Activated CD8-positive, alpha-beta memory T cell treated with anti-CD3 and anti-CD28 coated beads, Interleukin-2, amount 50 U/mL, for 4 hours (primary cell): ENCODE data around the gene VENTX.

Experiments used
- DNase-seq: peaks from one replicate; pipeline ENCODE4 v3.0.0-alpha.2; 2020

Gene VENTX

DNA sequence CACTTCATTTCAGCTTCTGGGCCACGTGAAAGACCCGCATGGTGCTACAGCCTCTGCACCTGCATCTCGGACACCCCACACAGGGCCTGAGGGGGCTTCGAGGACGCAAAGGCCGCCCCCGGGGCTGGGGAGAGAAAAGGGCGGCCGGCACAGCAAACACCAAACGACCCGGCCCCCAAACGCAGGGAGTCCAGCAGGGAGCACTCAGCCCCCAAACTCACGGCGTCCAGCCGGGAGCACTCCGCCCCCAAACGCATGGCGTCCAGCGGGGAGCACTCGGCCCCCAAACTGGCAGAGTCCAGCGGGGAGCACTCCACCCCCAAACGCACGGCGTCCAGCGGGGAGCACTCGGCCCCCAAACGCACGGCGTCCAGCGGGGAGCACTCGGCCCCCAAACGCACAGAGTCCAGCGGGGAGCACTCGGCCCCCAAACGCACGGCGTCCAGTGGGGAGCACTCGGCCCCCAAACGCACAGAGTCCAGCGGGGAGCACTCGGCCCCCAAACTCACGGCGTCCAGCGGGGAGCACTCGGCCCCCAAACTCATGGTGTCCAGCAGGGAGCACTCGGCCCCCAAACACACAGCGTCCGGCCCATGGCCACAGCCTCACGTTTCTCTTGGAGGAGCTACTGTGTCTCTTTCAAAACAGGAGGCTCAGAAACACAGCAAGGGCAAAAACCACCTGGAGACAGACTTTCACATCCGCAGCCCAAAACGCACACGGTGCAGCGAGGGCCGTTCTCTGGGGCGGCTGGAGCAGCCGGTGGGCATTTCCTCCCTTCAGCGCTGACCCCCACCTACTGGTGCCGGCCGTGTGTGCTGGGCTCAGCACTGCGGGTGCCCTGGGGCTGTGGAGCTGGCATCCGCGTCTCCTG lies 34.6 kb upstream of the VENTX start:
- DNase-seq = no peak

DNA sequence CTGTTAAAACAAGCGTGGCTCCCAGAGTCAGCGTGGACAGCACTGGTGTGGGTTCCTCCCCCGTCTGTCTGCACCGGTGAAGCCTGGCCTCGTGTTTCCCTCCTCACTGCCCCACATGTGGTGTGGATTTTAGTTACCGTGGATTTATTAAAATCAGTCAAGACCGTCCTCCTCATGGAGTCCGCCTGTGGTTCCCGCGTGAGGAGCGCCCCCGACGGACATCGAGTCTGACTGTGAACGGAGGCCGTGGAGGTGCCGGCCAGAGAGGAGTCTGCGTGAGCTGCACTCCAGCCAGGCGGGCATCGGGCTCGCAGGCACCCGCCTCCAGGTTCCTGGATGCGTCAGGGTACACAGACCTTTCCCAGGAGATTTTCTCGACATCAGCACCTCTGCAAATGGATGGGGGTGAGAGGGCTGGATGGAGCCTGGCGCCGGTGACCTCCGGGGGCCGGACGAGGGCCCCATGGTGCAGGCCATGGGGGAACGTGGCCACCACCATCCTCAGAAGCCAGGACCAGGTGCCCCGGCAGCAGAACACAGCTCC lies 33.9 kb upstream of the VENTX start:
- no peak for DNase-seq

DNA sequence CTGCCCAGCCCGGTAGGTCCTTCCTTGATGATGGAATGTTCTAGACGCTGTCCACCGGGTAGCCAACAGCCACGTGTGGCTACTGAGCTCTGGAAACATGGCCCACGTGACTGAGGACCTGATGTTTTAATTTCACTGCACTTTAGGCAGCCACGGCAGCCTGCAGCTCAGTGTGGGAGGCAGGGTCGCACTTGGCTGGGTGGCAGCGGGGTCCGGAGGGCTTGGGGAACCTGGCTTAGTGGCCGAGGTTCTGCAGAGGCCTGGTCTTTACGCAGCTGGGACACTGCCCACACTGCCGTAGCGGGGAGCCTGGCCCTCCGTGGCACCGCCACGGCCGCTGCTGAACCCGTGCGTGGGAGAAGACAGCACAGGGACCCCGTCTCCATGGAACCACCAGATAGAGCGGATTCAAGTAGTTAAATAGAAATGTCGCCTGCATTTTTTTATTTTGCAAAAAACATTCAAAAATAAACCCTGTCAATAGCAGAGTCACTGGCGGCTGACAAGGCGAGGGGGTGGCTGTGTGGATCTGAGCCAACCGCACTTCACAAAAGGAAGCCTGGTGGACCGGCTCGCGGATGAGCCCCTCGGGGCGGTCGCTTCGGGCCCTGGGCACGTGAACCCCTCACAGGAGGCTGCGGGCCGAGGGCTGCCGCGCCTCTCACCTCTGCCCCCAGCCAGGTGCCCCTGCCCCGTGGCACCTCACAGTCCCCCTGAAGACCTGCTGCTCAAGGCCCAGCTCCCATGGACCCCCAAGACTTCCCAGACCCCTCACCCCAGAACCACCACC lies 33.2 kb upstream of the VENTX start:
- no peak for DNase-seq

DNA sequence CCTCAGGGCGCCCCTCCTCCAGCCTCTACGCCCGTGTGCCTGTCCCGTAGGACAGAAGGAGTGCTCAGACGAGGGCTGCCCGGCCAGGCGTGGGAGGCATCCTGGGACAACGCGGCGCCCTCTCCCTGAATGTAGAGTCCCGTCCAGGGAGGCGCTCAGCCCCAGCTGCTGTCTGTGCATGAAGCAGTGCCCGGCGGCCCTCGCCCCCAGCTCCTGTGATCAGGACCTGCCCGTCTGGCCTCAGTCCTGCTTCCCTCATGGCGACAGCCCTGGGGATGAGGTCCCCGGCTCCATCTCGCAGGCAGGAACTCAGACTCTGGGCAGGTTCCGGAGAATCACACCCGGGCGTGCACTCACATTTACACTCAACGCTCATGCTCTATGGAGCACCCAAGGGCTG lies 32.5 kb upstream of the VENTX start:
- no peak for DNase-seq

DNA sequence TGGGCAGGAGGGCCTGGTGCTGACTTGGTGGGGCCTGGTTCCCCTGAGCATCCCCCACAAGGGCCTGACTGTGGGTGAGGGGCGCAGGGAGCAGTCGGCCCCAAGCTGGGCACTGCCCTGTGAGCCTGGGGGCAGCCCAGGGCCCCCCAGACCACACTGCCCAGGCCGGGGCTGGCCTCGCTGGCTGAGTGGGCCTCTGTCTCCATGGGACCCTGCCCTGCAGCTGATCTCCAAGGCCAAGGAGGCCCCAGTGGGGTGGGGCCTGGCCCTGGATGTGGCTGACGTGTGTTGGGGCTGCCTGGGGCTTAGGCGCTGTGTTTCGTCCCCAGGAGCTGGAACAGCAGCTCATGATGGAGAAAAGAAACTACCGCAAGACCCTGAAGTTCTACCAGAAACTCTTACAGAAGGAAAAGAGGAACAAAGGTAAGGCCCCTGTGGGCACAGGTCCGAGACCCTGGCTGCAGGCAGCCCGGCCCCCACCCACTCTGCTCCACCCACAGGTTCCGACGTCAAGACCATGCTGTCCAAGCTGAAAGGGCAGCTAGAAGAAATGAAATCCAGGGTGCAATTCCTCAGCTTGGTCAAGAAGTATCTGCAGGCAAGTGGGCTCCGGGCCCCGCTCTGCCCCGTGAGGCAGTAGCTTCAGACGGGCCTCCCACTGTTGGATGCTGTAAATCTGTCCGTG lies 31.2 kb upstream of the VENTX start:
- DNase-seq = no peak

DNA sequence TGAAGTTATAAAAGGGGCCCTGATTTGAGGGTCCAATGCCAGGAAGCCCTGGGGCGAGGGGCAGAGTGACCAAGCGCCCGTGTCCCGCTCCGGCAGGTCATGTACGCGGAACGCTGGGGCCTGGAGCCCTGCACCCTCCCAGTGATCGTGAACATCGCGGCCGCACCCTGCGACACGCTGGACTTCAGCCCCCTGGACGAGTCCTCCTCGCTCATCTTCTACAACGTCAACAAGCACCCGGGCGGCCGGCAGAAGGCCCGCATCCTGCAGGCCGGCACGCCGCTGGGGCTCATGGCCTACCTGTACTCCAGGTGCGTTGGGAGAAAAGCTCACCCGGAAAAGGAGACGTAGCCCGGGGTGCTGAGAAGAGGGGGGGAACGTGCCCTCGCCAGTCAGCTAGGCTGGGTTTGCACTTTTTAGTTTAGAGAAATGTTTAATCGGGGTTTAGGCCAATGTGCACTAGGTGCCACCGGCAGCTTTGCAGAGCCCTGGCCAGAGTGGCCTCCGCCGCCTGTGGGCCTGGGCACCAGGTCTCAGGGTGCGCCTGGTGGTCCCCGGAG lies 30.5 kb upstream of the VENTX start:
- DNase-seq = no peak

DNA sequence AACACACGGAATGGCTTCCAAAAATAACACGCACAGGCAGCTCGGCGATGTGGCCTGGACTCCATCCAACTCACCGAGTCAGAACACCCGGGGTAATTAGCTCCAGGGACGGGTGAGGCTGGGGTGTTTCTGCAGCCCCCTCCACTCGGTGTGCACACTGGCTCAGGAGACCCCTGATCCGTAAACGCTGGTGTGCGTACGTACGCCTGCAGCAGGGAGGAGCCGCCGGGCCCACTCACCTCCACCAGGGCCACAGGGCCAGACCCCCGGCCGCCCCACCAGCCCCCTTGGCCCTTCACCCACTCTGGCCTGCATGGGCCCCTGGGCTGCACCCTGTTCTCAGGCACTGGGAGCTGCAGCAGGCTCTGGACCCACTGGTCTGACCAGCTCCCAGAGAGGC lies 30.0 kb upstream of the VENTX start:
- no peak for DNase-seq

DNA sequence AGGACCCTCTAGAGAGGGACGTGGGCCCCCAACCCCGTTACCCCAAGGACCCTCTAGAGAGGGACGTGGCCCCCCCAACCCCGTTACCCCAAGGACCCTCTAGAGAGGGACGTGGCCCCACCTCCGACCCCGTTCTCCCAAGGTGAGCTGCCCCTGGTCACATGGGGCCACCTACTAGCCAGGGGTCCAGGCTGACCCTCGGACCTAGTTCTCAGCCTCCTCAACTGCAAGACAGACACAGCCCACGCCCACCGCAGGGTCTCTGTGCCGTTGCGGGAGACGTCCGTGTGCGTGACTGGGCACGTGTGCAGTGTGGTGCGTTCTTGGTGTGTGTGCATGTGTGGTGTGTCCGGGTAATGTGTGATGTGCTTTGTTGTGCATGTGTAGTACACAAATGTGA lies 29.2 kb upstream of the VENTX start:
- no peak for DNase-seq

DNA sequence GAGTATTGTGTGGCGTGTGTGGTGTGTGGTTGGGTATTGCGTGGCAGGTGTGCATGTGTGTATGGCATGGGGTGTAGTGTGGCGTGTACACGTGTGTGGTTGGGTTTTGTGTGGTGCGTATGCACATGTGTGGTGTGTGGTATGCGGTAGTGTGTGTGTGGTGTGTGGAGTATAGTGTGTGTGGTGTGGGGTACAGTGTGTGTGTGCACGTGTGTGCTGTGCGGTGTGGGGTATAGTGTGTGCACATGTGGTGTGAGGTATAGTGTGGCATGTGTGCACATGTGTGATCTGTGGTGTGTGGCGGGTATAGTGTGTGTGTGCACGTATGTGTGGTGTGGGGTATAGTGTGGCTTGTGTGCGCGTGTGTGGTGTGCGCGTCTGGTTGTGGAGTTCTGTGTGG lies 28.5 kb upstream of the VENTX start:
- DNase-seq = no peak

DNA sequence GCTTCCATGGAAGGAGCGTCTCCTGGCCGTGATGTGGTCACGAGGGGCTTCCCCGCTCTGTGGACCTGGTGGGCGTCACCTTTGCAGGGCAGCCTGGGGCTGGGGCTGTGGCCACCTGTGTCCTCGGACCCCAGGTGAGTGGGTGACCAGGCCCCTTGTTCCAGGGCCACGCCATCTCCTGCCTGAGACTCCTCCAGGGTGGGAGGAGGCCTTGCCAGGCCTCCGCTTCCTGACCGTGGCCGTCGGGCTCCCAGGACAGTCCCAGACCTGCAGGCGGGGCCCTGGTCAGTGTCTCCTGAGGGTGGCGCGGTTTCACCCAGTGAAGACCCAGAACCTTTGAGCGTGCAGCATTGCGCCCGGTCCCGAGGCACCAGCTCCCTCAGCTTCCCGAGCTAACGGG lies 28.0 kb upstream of the VENTX start:
- DNase-seq = no peak

DNA sequence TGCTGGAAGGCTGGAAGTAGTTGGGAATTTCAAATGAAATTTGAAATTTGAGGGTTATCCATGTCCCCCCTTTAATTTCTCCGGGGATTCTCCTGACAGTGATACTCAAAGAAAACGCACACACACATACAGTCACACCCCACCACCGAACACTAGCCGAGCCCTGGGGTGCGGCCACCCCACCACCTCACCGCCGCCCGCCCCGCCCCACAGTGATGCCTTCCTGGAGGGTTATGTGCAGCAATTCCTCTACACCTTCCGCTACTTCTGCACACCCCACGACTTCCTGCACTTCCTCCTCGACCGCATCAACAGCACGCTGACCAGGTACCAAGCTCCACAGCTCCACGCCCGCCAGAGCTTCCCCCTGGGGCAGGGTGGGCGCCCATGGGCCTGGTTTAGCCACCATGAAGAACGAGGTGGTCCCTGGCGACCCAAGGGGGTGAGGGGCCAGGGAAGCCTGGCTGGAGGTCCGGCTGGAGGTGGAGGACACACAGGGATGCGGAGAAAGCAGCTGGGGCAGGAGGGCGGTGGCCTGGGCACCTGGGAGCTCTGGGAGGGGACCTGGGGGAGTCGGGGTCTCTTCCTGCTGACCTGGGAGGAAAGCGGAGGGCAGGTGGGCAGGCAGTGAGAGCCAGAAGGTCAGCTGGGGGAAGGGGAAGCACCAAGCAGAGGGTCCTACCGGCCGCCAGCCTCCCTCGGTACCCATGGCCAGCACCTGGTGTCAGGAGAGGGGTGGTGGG lies 27.1 kb upstream of the VENTX start:
- no peak for DNase-seq

DNA sequence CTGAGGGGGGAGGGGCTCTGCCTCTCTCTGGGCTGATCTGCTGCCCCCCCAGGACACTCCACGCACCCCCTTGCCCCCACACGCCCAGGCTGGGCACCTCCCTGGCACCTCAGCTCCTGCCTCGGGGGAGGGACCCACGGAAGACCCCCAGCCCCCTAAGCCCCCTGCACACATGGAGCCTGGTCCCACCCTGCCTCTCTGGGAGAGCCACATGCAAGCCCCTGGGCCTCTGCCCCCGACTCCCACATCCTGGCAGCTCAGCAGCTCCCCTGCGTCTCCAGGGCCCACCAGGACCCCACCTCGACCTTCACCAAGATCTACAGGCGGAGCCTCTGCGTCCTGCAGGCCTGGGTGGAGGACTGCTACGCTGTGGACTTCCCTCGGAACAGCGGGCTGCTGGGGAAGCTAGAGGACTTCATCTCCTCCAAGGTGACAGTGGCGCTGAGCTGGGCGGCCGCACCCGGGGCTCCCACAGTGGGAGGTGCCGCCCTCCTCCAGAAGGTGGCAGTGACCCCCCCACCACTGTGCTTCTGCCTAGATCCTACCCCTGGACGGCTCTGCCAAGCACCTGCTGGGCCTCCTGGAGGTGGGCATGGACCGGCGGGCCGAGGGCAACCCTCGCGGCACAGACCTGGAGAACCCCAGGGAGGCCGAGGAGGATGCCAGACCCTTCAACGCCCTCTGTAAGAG lies 26.4 kb upstream of the VENTX start:
- no peak for DNase-seq

DNA sequence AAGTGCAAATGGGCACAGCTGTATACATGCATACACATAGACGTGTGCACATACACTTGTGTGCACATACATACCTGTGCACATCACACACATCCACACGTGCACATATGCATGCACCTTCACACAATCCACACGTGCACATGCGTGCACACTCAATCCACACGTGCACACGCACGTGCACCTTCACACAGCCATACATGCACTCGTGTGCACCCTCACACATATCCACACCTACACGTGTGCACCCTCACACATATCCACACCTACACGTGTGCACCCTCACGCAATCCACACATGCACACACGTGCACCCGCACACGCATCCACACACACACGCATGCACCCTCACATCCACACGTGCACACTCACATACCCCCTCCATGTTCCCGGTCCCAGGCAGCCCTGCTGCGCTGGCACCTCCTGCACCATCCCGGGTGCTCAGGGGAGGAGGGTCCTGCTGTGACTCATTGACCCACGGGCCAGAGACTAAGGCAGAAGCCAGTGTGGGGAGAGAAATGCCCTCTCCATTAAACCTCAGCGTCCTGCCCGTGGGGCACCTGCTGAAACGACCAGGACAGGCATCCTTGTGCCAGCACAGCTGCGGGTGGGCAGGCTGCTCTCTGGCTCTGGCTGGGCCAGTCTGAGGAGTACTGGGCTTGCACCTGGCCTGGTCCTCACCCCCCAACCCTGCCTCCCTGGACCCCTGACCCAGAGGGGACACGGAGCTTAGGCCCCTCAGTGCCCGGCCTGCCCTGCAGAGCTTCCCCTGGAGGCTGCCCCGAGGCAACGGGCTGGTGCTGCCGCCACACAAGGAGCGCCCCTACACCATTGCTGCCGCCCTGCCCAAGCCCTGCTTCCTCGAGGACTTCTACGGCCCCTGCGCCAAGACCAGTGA lies 25.4 kb upstream of the VENTX start:
- DNase-seq = no peak

DNA sequence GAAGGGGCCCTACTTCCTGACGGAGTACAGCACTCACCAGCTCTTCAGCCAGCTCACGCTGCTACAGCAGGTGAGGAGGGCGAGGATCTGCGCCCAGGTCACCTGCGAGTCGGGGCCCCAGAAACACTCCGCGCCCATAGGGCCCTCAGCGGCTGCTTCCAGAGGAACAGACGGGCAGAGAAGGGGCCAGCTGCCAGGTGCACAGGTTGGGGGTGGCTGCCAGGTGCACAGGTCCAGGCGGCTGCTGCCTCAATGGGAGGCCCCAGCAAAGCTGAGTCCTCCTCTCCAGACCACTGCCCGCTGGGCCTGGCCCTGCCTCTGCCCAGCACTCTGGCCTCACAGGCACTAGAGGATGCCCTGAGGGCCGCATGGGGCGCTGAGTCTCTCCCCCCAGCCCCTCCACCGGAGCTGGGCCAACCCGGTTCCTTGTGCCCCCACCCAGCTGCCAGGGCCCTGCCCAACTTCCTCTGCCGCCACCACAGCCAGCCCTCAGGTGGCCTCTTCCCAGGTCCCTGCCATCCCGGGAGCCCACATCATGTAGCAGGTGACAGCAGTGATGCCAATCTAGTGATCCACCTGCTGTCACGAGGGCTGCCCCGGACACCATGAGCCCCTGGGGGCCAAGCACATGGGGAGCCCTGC lies 24.7 kb upstream of the VENTX start:
- no peak for DNase-seq

DNA sequence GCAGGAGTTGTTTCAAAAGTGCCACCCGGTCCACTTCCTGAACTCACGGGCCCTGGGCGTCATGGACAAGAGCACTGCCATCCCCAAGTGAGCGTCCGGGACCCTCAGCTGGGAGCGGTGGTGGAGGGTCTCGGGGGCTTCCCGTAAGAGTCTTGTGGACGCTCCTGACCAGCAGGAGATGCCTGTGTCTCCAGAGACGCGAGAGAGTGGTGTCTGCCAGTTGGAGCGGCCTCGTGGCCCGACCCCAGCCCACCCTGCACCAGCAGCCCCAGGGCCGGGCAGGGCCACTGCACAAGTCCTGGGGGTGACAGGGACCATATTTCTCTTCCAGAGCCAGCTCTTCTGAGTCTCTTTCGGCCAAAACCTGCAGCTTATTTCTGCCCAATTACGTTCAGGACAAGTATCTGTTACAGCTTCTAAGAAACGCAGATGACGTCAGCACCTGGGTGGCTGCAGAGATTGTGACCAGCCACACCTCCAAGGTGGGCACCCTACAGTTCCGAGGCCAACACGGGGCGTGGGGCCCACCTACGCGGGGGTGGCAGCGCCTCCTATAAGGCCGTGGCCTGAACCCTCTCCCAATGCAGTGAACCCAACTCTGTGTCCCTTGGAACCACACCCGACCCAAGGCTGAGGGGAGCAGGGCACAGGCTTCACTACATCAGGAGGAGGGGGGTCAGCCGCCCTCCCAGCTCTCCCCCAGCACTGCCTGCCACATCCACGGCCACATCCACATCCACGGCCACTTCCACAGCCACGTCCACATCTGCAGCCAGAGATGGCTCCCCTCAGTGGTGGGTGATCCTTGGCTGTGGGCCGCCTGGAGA lies 23.8 kb upstream of the VENTX start:
- no peak for DNase-seq

DNA sequence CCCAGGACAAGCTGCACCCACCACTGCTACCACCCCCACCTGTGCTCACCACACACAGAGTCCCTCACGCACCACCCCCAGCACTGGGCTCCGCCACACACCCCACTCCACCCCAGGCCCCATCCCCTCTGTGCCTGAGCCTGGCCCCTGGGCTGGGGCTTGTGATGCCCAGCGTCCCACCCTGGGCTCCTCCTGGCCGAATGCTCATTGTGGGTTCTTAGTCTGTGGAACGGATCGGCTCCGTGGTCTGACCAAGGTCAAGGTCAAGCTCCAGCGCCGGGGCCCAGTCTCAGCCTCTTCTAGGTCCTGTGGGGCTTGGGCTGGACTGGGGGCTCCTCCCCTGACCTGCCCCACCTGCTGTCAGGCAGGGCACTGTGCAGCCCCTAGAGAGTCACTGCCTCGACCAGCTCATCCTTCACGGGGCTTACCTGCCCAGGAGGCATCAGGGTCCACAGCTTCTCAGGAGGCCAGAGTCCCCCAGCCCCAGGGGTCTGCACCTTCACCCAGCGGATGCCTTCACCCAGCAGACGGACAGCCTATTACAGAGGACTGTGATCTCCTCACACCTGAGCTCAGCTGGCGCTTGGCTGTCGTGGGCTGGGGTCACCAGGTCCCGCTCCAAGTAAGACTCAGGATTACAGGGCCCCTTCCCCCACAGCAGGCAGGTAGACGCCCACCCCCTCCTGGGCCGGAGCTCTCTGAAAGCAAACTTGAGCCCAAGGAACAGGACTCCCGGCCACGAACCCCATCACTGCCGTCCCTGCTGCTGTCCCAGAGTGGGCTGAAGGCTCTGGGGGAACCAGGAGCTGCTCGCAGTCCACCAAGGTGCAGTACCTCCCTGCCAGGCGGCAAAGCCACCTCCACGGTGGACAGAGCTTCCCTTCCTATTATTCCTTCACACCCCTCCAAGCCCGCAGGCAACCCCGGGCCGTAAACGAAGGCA lies 22.9 kb upstream of the VENTX start:
- DNase-seq = no peak

DNA sequence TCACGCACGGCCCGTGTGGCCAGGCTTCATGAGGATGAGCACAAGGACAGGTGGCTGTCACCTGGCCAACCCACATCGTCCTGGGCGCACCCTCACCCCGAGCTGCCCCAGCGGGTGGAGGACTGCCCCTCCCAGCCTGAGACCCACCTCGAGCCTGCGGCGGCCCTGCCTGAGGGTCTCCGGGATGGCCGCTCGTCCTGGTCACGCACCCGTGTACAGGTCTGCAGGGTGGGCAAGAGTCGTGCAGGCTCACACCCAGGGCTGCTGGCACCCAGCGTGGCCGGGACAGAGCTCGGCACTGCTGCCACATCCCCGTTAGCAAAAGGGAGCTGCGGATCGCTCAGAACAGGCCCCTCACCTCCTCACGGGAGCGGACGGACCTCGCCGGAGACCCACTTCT lies 22.1 kb upstream of the VENTX start:
- no peak for DNase-seq

DNA sequence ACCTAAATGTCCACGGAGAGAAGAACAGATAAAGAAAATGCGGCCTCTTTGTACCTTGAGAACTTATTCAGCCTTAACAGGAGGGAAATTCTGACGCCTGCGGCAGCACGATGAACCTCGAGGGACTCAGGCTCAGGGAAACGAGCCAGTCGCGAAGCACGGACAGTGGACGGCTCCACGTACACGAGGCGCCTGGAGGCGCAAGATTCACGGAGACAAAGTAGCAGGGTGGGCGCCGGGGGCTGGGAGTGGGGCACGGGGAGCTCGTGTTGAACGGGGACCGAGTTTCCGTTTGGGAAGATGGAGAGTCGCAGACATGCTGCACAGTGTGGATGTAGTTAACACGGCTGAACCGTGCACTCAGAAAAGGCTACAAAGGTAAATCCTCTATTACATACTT lies 20.9 kb upstream of the VENTX start:
- no peak for DNase-seq
